HG02678 (cell line): Measurements from ENCODE around the gene DRD2.

Experiments
- ATAC-seq: cut with Tn5 transposase; IDR thresholded peaks from one replicate; pipeline ENCODE4 v1.9.1; 2021; ENCODE audit warnings: mild to moderate bottlenecking, moderate library complexity; ENCODE audit not compliant: unreplicated experiment

DRD2 gene

DNA sequence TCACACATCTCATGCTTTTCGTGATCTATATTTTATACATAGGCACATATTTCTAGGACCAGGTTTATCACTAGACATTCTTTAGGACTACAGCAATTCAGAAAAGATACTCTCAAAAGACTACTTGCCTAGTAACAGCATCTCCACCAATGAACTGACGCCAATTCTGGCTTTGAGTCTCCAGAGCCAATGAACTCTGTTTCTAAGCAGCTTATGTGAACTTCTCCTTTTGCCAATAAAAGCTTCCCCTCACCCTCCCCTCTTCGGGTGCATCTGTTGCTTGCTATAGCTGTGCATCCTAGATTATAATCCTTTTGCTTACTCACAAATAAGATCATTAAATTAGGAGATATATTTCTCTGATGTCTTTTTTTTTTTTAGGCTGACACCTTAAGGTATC is 99.0 kb downstream of the DRD2 start:
- ATAC-seq: peak; percentile 69

DNA sequence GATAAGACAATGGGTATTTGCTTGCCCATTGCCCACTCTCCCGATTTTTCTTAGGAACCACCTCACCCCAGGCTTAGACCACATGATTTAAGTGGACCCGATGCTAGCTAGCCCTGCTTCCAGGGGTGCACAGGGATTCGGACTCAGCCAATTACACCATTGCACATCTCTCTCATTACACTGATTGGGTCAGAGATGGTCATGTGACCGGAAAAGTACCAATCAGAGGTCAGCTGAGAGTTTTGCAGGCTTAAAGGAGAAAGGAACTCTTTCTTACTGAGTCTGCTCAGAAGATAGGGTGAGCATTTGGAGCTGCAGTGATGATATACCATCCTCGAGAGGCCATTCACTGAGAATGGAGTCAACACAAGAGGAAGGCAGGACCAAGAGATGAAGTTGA is 99.8 kb downstream of the DRD2 start:
- no peak for ATAC-seq

- ATAC-seq: no peak
Measured at GRCh38 chr11:113373981-113374560, 101.1 kb downstream of the DRD2 start.

DNA sequence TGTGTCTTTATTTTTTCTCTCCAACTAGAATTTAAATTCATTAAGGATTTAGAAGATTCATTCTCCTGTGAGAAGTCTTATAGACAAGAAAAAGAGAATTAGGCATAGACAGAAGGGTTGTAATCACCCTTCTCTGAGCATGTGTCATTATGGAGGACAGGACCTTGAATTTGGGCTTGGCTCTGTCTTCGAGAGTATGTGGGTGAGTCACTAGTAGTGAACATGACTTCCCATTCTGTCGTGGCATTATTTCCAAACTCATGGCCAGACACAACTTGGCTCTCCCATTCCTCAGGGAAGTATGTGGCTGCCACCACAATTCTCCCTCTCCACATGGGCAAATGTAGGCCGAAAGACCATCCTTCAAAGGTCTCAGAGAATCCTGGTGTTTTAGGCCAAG is 101.9 kb downstream of the DRD2 start:
- no peak for ATAC-seq

- no peak for ATAC-seq
Measured at GRCh38 chr11:113372309-113372708, 102.9 kb downstream of the DRD2 start.

DNA sequence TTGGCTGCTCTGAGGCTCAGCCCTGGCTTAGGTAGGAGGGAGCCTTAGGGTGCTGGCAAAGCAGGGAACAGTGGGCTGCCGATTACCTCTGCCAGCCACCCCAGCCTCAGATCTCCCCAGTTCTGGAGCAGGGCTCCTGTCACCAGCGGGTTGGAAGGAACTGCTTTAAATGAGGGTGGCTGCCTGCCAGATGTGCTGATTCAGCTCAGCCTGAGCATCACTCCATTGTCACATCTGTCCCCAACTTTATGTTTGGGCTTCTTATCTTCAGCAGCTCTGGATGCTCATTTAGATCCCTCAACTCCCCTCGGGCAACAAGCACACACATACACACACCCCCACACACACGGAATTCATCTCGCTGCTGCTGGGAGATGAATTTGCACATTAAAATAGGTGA is 104.6 kb downstream of the DRD2 start:
- ATAC-seq: no peak

DNA sequence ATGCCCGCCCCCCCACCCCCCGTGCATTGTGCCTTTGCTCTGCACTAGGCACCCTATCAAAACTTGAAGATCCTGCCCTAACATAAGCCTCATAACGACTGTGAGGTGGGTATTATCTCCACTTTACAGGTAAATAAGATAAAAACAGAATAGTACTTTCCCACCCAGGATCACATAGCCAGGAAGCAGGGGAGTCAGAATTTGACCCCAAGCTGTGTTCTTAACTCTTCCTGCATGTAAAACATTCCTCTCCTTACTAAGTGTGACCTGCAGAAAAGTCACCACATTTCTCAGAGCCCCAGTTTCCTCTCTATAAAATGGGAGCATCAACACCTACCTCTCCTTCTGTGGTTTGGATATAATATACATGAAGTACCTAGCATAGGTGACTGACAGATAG is 105.8 kb downstream of the DRD2 start:
- no peak for ATAC-seq

GRCh38 chr11:113365895-113366294 is 109.3 kb downstream of the DRD2 start:
- no peak for ATAC-seq

DNA sequence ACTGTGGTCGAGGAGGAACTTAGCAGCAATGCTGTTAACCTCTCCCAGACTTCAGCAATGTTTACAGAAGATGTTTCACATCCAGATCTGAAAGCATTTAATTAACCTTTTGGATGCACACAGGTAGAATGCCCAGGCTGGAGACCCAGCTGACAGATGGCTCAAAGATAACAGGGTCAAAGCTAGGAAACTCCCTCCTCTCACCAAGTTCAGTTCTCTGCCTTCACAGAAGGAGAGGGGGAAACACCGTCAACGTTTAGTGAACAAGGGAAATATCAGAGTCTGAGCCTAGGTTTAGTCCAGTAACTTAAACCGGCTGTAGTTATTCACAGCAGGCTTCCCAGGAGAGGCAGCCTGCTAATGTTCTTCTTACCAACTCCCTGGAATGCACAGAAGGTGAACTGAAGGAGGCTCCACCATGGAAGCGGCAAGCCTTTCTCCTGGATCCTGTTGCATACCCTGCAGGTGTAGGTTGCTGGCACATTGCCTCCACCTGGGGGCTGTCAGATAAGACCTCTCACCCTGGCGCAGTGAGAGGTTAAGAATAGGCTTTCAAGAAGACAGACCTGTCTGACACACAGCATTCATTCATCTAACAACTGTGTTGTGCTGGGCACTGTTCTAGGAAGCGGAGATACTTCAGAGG is 111.1 kb downstream of the DRD2 start:
- no peak for ATAC-seq

GRCh38 chr11:113363406-113363805 is 111.8 kb downstream of the DRD2 start:
- ATAC-seq: no peak
